Measurements from ENCODE around the gene THBS2.

DNA sequence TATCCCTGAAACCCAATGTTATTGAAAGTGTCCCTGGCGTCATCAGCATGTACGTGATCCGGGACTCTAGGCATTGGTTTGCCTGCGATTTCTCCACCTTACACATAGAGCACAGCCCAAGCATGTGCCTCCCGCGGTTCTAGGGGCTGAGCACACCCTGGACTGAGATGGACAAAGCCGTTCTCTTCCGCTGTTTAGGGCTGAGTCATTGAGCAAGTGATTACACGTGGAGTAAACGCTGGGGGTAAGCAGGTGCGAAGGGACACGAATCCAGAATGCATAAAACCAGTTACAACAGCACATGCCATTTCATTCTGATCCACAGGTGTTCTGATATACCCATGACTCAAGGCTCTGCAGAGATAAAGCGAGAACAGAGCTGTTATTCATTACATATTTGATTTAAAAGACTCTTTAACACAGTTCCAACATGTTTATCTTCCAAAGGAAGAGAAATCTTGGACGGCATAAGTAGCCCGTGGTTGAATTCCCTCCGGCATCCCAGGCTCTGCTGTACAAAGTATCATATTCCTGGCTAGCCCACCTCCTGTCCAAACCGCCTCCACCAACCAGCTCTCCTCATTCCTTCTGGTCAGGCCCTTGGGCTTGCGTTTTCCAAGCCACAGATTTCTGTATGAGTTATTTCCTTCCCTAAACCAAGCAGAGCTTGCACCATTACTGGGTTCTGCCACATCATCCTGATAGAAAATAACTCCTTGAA lies 36.1 kb upstream of the THBS2 start:
- TF ChIP-seq POLR2A (IDR thresholded peaks at IDR 0.05; ENCODE audit: low read depth, low read length): no peak
- TF ChIP-seq CHD1 (IDR thresholded peaks at IDR 0.05; ENCODE audit: low read depth, low read length): no peak
- no peak for TF ChIP-seq RFX5 (IDR thresholded peaks at IDR 0.05; ENCODE audit: low read depth, low read length)
- no peak for TF ChIP-seq CTCF (conservative IDR thresholded peaks at IDR 0.05; ENCODE audit: low read depth, low read length)
- no peak for TF ChIP-seq USF2 (IDR thresholded peaks at IDR 0.05; ENCODE audit: low read depth, low read length)
- no peak for TF ChIP-seq RCOR1 (IDR thresholded peaks at IDR 0.05; ENCODE audit: insufficient replicate concordance, low read length)
- no peak for TF ChIP-seq RAD21 (IDR thresholded peaks at IDR 0.05; ENCODE audit: low read length)
- TF ChIP-seq ELK1 (IDR thresholded peaks at IDR 0.05; ENCODE audit: borderline replicate concordance, low read depth, low read length): no peak
- TF ChIP-seq MXI1 (IDR thresholded peaks at IDR 0.05; ENCODE audit: borderline replicate concordance, low read depth, low read length): no peak
- no peak for TF ChIP-seq BHLHE40 (IDR thresholded peaks at IDR 0.05; ENCODE audit: low read depth, low read length)
